Right lobe of liver (tissue), 6 donors: ENCODE results near the gene CCR9. TPM values are rescaled to one million over a fixed set of nuclear protein-coding genes. Genes with fewer than 3 reads are reported as not detected.

Experiments used
- ATAC-seq, 4 donors: fragments of 200-7000 bp; cut with Tn5 transposase; one replicate each; pipeline ENCODE4 v1.9.1; 2020; ENCODE audit warnings: mild to moderate bottlenecking in 4 of 4, moderate library complexity in 4 of 4
- DNase-seq, 3 donors: peaks; one replicate each; pipeline ENCODE4 v3.0.0-alpha.2; 2020
- H3K27ac ChIP-seq, 3 donors: fragments of 200-600 bp; one replicate each; pipeline ENCODE4 v1.8.0; 2022
- H3K27me3 ChIP-seq, 2 donors: fragments of 200-600 bp; one replicate each; pipeline ENCODE4 v1.8.0; 2022
- H3K36me3 ChIP-seq, 4 donors: fragments of 200-600 bp; sonication (generic) in 1 of 4; one replicate each; pipeline versions ENCODE4 v1.5.1 to v1.8.0; 2017 to 2022; ENCODE audit warnings: control low read depth in 1 of 4
- H3K4me1 ChIP-seq, 4 donors: fragments of 200-600 bp; sonication (generic) in 1 of 4; one replicate each; pipeline versions ENCODE4 v1.5.1 to v1.8.0; 2017 to 2022; ENCODE audit warnings: control low read depth in 1 of 4
- H3K4me3 ChIP-seq, 3 donors: fragments of 200-600 bp; one replicate each; pipeline ENCODE4 v1.8.0; 2022
- H3K9me3 ChIP-seq, 4 donors: fragments of 200-600 bp; sonication (generic) in 1 of 4; one replicate each; pipeline versions ENCODE4 v1.5.1 to v1.8.0; 2017 to 2022; ENCODE audit warnings: control low read depth in 1 of 4
- POLR2A ChIP-seq: fragments of 450-650 bp; IDR thresholded peaks from one replicate; pipeline ENCODE4 v1.6.1; 2017; ENCODE audit warnings: antibody characterized with exemption, mild to moderate bottlenecking
- WGBS: methylation state at CpG from one replicate; pipeline ENCODE4 v1.1.6; 2018; ENCODE audit warnings: low coverage, low lambda C conversion rate; ENCODE audit not compliant: insufficient coverage; ENCODE audit errors: missing lambda C conversion rate; 5-methylcytosine and 5-hydroxymethylcytosine counted together
- intact Hi-C, 2 donors: fragments of 100-400 bp; cut with DNase I; formaldehyde crosslinking; loops; one replicate each; pipeline versions ENCODE4 v1.11.2 to v1.14.1; 2022
- total RNA-seq, 6 experiments: library from RNA; depleted of rRNA in 2 of 6; stranded (reverse); fragments of >200 nt in 2 of 6; fragmentation: NEBNext Ultra II Directional in 3 of 6; extraction: Animal tissue kit (Norgen Biotek cat#: 25700) in 3 of 6; gene quantifications; one replicate each; pipeline versions ENCODE4 v1.1.0 to v1.2.4, GENCODE V29; 2016 to 2023
- TF ChIP-seq, protein P1 (sequence below), 4 donors: fragments of 200-600 bp in 3 of 4; fragments of 450-650 bp in 1 of 4; IDR thresholded peaks; one replicate each; pipeline versions ENCODE4 v1.5.1 to v1.8.0; 2016 to 2022; ENCODE audit warnings: antibody characterized with exemption in 4 of 4, mild to moderate bottlenecking in 2 of 4
- donor health status: DM: no; HTN: yes; CAD: no.
- donor health status: DM: no; HTN: no; CAD: no.
- donor health status: DM: no; HTN: no; CAD: no.
- donor health status: DM: no; HTN: yes; CAD: no.
- donor health status: DM: no; HTN: yes; CAD: no.

Gene CCR9
- total RNA-seq, 6 experiments from 2014 or later: 0.07 to 0.09 (median 0.07) TPM; not detected in 3

DNA sequence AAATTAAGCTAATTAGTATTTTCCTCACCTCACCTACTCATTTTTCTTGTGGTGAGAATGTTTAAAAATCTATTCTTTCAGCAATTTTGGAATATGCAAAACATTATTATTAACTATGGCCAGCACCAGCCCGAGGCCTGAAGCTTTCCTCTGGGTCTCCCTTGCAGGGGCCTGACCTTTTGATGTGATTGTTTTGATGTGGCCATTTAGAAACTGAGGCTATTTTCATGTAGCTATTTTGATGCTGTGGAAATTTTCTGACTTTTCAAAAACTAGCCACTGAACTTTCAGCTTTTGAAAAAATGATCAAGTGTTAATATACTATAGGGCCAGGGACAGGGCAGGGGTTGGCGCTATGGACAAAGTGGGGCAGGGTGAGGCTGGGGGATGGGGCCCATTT lies 8.2 kb upstream of the CCR9 start:
- H3K9me3 ChIP-seq: no peaks in the 10 kb centered on the region
- ATAC-seq (no peak), DNase-seq (no peak)
- H3K4me1 ChIP-seq: no peaks in the 10 kb centered on the region
- H3K36me3 ChIP-seq: no peaks in the 10 kb centered on the region
- no peak overlapping the region for H3K27ac ChIP-seq
- intact Hi-C loops: no loop called here
- WGBS: 58% methylated on average over 2 of the region's 2 CpGs
- no peak for TF ChIP-seq POLR2A
- TF ChIP-seq, protein P1, sequence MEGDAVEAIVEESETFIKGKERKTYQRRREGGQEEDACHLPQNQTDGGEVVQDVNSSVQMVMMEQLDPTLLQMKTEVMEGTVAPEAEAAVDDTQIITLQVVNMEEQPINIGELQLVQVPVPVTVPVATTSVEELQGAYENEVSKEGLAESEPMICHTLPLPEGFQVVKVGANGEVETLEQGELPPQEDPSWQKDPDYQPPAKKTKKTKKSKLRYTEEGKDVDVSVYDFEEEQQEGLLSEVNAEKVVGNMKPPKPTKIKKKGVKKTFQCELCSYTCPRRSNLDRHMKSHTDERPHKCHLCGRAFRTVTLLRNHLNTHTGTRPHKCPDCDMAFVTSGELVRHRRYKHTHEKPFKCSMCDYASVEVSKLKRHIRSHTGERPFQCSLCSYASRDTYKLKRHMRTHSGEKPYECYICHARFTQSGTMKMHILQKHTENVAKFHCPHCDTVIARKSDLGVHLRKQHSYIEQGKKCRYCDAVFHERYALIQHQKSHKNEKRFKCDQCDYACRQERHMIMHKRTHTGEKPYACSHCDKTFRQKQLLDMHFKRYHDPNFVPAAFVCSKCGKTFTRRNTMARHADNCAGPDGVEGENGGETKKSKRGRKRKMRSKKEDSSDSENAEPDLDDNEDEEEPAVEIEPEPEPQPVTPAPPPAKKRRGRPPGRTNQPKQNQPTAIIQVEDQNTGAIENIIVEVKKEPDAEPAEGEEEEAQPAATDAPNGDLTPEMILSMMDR (IDR thresholded peaks at IDR 0.05): no peak
- no peak overlapping the region for H3K4me3 ChIP-seq
- H3K27me3 ChIP-seq: no peaks in the 10 kb centered on the region

DNA sequence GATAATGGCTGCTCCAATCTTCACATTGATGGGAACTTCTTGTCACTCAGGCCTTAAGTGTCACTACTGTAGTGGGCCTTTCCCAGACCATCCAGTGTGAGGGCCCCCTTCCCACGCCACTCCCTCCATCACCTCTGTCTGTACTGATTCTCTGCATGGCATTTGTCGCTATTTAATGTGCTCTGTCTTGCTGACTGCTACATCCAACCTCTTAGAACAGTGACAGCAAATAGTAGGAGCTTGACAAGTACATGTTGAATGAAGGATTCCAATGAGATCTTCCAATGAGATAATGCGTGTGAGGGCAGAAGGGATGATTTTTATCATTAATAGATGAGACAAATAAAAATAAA lies 5.6 kb upstream of the CCR9 start:
- no peak for TF ChIP-seq POLR2A
- TF ChIP-seq, protein P1 (IDR thresholded peaks at IDR 0.05): no peak
- Histone ChIP-seq H3K27me3 (no peaks in the 10 kb centered on the region), H3K4me1 (no peaks in the 10 kb centered on the region), H3K4me3 (no peak overlapping the region), H3K36me3 (no peaks in the 10 kb centered on the region), H3K27ac (no peak overlapping the region), H3K9me3 (no peaks in the 10 kb centered on the region)
- ATAC-seq: no peak
- intact Hi-C loops: no loop called here
- no peak for DNase-seq
- 79% methylated on average over 3 of the region's 3 CpGs for WGBS

DNA sequence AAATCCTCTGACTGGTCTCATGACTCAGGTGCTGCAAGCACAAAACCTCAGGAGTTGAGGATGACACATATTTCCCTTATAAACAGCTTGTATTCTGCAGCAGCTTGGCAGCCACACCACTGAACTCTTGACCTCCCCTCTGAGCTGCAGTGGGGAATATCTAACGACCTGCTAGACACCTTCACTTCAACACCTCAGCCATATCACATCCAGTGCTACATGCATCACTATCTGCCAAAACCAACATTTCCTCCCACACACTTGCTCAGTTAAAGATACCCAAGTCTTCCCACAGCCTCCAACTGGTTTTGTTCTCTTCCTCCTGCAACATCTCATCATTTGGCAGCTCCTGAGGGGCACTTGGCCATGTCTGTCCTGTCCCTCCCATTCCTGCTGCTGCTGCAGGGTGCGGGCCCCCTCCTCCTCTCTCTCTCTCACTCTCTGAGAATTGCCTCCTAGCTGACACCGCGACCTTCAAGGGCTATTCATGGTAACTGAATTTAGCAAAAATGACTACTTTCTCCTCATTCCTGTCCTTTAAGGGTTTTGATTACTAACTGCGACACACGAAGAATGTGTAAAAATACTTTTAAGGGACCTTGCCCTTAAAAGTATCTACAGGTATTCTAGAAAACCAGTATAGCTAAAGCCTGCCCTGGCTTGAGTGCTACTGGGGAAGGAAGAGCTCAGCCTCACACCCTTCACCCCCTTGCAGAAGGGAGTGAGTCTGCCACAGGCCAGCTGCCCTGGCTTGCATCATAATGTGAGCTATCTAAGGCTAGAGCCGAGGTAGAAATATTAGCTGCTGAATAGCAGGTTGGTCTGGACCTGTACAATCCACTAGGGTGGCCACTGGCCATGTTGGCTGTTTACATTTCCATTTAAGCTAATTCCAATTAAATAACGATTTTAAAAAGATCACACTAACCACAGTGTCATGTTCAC lies 5.0 kb upstream of the CCR9 start:
- no peak for DNase-seq
- peak; percentile 37 to 82 (median 50) for ATAC-seq
- TF ChIP-seq, protein P1 (IDR thresholded peaks at IDR 0.05): no peak
- intact Hi-C loops: no loop called here
- no peak overlapping the region for H3K27ac ChIP-seq
- H3K36me3 ChIP-seq: no peaks in the 10 kb centered on the region
- H3K4me1 ChIP-seq: no peaks in the 10 kb centered on the region
- no peaks in the 10 kb centered on the region for H3K27me3 ChIP-seq
- WGBS: 61% methylated on average over 7 of the region's 8 CpGs
- H3K4me3 ChIP-seq: no peak overlapping the region
- no peaks in the 10 kb centered on the region for H3K9me3 ChIP-seq

DNA sequence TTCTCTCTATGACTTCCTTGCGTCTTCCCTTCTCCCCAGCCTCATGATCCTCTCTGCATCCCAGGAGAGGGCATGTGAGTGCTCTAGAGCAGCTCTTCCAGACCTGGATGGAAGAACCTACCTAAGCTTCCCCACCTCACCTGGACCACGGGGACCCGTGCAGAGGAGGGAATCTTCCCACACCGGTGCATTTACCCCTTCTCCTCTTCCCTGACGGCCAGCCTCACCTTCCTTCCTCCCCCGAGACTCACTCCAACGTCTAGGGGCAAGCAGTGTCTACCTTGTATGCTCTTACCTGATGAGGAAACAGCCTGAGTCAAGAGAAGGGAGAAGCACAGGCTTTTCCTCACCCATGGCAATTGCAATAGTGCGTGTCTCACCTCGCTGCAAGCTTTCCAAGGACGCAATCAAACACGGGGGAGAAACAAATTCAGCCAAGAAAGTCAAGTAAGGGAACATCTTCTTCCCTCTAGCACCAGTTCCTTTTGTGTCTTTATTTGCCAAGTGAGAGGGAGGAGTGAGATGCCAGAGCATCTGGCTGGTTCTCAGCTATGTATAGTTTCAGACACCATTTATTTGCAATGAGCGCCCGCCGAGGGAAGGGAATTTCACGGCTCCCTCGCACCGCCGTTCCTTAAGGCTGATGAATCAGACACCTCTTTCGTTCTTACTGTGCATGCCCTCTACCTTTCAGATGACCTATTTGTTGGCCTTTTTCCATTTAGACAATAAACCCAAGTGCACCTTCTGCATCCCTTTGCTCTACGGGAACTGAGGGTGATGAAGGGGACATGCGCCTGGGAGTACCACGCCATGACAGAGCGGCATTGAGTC lies 1.8 kb upstream of the CCR9 start:
- intact Hi-C loops: no loop called here
- H3K9me3 ChIP-seq: no peaks in the 10 kb centered on the region
- 80% methylated on average over 21 of the region's 23 CpGs for WGBS
- no peaks in the 10 kb centered on the region for H3K4me1 ChIP-seq
- no peak overlapping the region for H3K27ac ChIP-seq
- H3K4me3 ChIP-seq: no peak overlapping the region
- ATAC-seq: no peak
- TF ChIP-seq, protein P1 (IDR thresholded peaks at IDR 0.05): no peak
- TF ChIP-seq POLR2A: no peak
- DNase-seq: no peak
- H3K36me3 ChIP-seq: no peaks in the 10 kb centered on the region
- no peaks in the 10 kb centered on the region for H3K27me3 ChIP-seq
